Keratinocyte (primary cell): ENCODE data around the gene EIF4ENIF1. TPM values are rescaled to one million over a fixed set of nuclear protein-coding genes. Genes with fewer than 3 reads are reported as not detected.

Experiments
- DNase-seq: peaks from one replicate; pipeline ENCODE4 v3.0.0-alpha.2; 2011; ENCODE audit warnings: low read depth, missing footprints, low spot score
- FAIRE-seq: peaks from 2 replicates; lab custom pipeline; 2011; peaks lifted over from hg19 to GRCh38; lab: Jason Lieb, UNC
- H2AFZ ChIP-seq: 2 replicates; pipeline ENCODE4 v1.6.0; 2012; ENCODE audit warnings: low read length, control low read depth, inconsistent platforms; ENCODE audit not compliant: control insufficient read depth
- H3K27ac ChIP-seq: 2 replicates; pipeline ENCODE4 v1.5.1; 2011; ENCODE audit warnings: low read length; ENCODE audit not compliant: control insufficient read depth, insufficient read depth
- H3K27me3 ChIP-seq: 3 replicates; pipeline ENCODE4 v1.6.0; 2011; ENCODE audit warnings: low read length; ENCODE audit not compliant: control insufficient read depth, insufficient read depth; ENCODE audit errors: extremely low read depth
- H3K36me3 ChIP-seq, 2 experiments: 2 replicates in 1 of 2; 3 replicates in 1 of 2; pipeline ENCODE4 v1.5.1; 2011; ENCODE audit warnings: low read length in 2 of 2, mild to moderate bottlenecking in 1 of 2; ENCODE audit not compliant: control insufficient read depth in 2 of 2, insufficient read depth in 2 of 2; ENCODE audit errors: extremely low read depth in 1 of 2
- H3K4me1 ChIP-seq: 3 replicates; pipeline ENCODE4 v1.5.1; 2011; ENCODE audit warnings: low read length; ENCODE audit not compliant: control insufficient read depth, insufficient read depth; ENCODE audit errors: extremely low read depth
- H3K4me2 ChIP-seq: 3 replicates; pipeline ENCODE4 v1.6.0; 2011; ENCODE audit warnings: low read depth, low read length; ENCODE audit not compliant: control insufficient read depth, insufficient read depth; ENCODE audit errors: extremely low read depth
- H3K4me3 ChIP-seq, 3 experiments: fragments of 200-600 bp in 1 of 3; sonication (generic) in 1 of 3; 2 replicates in 2 of 3; 3 replicates in 1 of 3; pipeline ENCODE4 v1.5.1; 2011 to 2016; ENCODE audit warnings: low read length in 3 of 3, mild to moderate bottlenecking in 3 of 3, control low read depth in 2 of 3, inconsistent platforms in 1 of 3, low read depth in 1 of 3, mixed read lengths in 1 of 3, mixed run types in 1 of 3, moderate library complexity in 1 of 3; ENCODE audit not compliant: control insufficient read depth in 2 of 3, insufficient read depth in 2 of 3; ENCODE audit errors: extremely low read depth in 1 of 3
- H3K79me2 ChIP-seq: 2 replicates; pipeline ENCODE4 v1.6.0; 2012; ENCODE audit warnings: low read length; ENCODE audit not compliant: control insufficient read depth, insufficient read depth
- H3K9ac ChIP-seq: 3 replicates; pipeline ENCODE4 v1.6.0; 2011; ENCODE audit warnings: low read length; ENCODE audit not compliant: control insufficient read depth, insufficient read depth; ENCODE audit errors: extremely low read depth
- H3K9me1 ChIP-seq: 3 replicates; pipeline ENCODE4 v1.6.0; 2011; ENCODE audit warnings: low read length; ENCODE audit not compliant: control insufficient read depth, insufficient read depth; ENCODE audit errors: extremely low read depth
- H3K9me3 ChIP-seq: 2 replicates; pipeline ENCODE4 v1.5.1; 2012; ENCODE audit warnings: low read depth, low read length; ENCODE audit not compliant: control insufficient read depth
- H4K20me1 ChIP-seq: 3 replicates; pipeline ENCODE4 v1.6.0; 2011; ENCODE audit warnings: low read length; ENCODE audit not compliant: control insufficient read depth, insufficient read depth; ENCODE audit errors: extremely low read depth
- EZH2 ChIP-seq: IDR thresholded peaks from one replicate; pipeline ENCODE4 v1.6.1; 2012; ENCODE audit warnings: inconsistent platforms, mild to moderate bottlenecking, low read length, moderate library complexity
- dilution Hi-C: fragments of 300-500 bp; cut with MboI; formaldehyde crosslinking; loops from one replicate; pipeline ENCODE4 v1.7.0; 2020; ENCODE audit warnings: low sequenced_read_pairs; ENCODE audit not compliant: extremely low pct_ligation_motif_present
- polyA plus RNA-seq, 5 experiments: library from polyadenylated mRNA; depleted of rRNA in 3 of 5; stranded (reverse) in 3 of 5; stranded (forward) in 1 of 5; unstranded in 1 of 5; fragments of >200 nt; gene quantifications; 1 replicate in 1 of 5; 2 replicates in 3 of 5; 3 replicates in 1 of 5; pipeline versions ENCODE4 v1.2.1 to v1.2.3, GENCODE V29; 2011 to 2012; ENCODE audit warnings: missing spikeins in 2 of 5, low read depth in 1 of 5, low replicate concordance in 1 of 5
- TF ChIP-seq, protein P1 (sequence below), 3 experiments: IDR thresholded peaks in 1 of 3; conservative IDR thresholded peaks in 1 of 3; optimal IDR thresholded peaks in 1 of 3; 2 replicates in 2 of 3; 3 replicates in 1 of 3; pipeline versions ENCODE3 to v1.5.1; 2011; ENCODE audit warnings: low read length in 3 of 3, mild to moderate bottlenecking in 3 of 3, moderate library complexity in 2 of 3, control low read depth in 1 of 3, inconsistent platforms in 1 of 3; ENCODE audit not compliant: insufficient read depth in 2 of 3; ENCODE audit errors: extremely low read depth in 1 of 3

The EIF4ENIF1 gene
- polyA plus RNA-seq, 1 donor (not counting 4 experiments of a cell fraction or from before 2014, with no cell fraction given): 14.4 TPM

DNA sequence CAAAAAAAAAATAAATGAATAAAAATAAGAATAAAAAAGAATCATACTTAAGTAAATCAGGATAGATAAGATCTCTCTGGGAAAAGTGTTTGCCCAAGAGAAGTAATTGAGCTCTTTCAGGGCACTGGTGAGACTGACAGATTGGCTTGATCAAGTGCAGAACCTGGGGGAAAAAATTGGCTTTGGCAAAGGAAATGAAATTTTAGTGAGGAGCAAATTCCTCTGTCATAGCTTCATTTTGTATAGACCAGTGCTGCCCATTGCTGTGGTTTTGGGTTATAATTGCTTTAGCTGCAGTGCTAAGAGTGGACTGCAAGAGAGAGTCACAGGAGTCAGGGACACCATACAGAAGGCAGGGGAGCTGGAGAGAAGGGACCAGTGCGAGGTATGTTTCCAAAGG is 42.4 kb upstream of the EIF4ENIF1 start:
- Histone ChIP-seq H3K4me3 (no peak overlapping the region), H3K27ac (no peak overlapping the region), H3K4me1 (no peaks in the 10 kb centered on the region), H3K9me1 (no peaks in the 10 kb centered on the region), H3K4me2 (no peak overlapping the region), H2AFZ (no peak overlapping the region), H3K79me2 (no peaks in the 10 kb centered on the region), H3K27me3 (no peaks in the 10 kb centered on the region), H3K9ac (no peak overlapping the region), H3K36me3 (no peaks in the 10 kb centered on the region), H3K9me3 (no peaks in the 10 kb centered on the region), H4K20me1 (no peaks in the 10 kb centered on the region)
- FAIRE-seq: no peak
- dilution Hi-C loops: no loop called here
- no peak for DNase-seq
- TF ChIP-seq EZH2: no peak
- TF ChIP-seq, protein P1, sequence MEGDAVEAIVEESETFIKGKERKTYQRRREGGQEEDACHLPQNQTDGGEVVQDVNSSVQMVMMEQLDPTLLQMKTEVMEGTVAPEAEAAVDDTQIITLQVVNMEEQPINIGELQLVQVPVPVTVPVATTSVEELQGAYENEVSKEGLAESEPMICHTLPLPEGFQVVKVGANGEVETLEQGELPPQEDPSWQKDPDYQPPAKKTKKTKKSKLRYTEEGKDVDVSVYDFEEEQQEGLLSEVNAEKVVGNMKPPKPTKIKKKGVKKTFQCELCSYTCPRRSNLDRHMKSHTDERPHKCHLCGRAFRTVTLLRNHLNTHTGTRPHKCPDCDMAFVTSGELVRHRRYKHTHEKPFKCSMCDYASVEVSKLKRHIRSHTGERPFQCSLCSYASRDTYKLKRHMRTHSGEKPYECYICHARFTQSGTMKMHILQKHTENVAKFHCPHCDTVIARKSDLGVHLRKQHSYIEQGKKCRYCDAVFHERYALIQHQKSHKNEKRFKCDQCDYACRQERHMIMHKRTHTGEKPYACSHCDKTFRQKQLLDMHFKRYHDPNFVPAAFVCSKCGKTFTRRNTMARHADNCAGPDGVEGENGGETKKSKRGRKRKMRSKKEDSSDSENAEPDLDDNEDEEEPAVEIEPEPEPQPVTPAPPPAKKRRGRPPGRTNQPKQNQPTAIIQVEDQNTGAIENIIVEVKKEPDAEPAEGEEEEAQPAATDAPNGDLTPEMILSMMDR (optimal IDR thresholded peaks at IDR 0.05 in 1 of 3, IDR thresholded peaks at IDR 0.05 in 1 of 3, conservative IDR thresholded peaks at IDR 0.05 in 1 of 3; ENCODE audit: extremely low read depth in 1 of 3, insufficient read depth in 2 of 3, low read length in 3 of 3): no peak

DNA sequence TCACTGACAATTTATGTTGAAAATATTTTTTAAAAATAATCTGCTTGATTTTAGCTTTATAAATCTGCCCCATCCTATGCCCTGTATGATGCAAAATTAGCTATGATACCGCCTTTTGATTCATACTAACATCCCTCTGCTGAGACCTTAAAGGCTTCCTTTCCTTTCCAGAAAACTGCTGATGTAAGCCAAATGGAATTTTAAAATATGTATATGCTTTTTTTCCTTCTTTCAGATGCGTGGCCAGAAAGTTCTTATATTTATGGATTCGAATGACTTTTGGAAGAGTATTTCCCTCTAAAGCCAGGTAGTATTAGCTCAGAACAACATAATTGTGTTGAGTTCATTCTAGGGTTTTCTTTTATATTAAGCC is 41.2 kb upstream of the EIF4ENIF1 start:
- Histone ChIP-seq H3K27ac (no peak overlapping the region), H3K36me3 (no peaks in the 10 kb centered on the region), H3K4me2 (no peak overlapping the region)

More for the DNA sequence above, 41.2 kb upstream of the EIF4ENIF1 start:
- no peak for TF ChIP-seq EZH2
- TF ChIP-seq, protein P1 (optimal IDR thresholded peaks at IDR 0.05 in 1 of 3, IDR thresholded peaks at IDR 0.05 in 1 of 3, conservative IDR thresholded peaks at IDR 0.05 in 1 of 3; ENCODE audit: extremely low read depth in 1 of 3, insufficient read depth in 2 of 3, low read length in 3 of 3): no peak
- DNase-seq (no peak), FAIRE-seq (no peak)
- Histone ChIP-seq H2AFZ (no peak overlapping the region), H3K9me3 (no peaks in the 10 kb centered on the region), H3K27me3 (no peaks in the 10 kb centered on the region), H4K20me1 (no peaks in the 10 kb centered on the region), H3K4me3 (no peak overlapping the region), H3K79me2 (no peaks in the 10 kb centered on the region), H3K9ac (no peak overlapping the region), H3K4me1 (no peaks in the 10 kb centered on the region), H3K9me1 (no peaks in the 10 kb centered on the region)
- dilution Hi-C loops: no loop called here
